Stimulated activated CD8-positive, alpha-beta memory T cell treated with anti-CD3 and anti-CD28 coated beads, Interleukin-12 subunit alpha, Interleukin-12 subunit beta, amount 100 ng/mL, for 1 hour (primary cell): ENCODE measurements around the gene SH3BP5.

Source experiments
- DNase-seq: peaks from one replicate; pipeline ENCODE4 v3.0.0-alpha.2; 2020; ENCODE audit warnings: low read depth

The SH3BP5 gene

DNA sequence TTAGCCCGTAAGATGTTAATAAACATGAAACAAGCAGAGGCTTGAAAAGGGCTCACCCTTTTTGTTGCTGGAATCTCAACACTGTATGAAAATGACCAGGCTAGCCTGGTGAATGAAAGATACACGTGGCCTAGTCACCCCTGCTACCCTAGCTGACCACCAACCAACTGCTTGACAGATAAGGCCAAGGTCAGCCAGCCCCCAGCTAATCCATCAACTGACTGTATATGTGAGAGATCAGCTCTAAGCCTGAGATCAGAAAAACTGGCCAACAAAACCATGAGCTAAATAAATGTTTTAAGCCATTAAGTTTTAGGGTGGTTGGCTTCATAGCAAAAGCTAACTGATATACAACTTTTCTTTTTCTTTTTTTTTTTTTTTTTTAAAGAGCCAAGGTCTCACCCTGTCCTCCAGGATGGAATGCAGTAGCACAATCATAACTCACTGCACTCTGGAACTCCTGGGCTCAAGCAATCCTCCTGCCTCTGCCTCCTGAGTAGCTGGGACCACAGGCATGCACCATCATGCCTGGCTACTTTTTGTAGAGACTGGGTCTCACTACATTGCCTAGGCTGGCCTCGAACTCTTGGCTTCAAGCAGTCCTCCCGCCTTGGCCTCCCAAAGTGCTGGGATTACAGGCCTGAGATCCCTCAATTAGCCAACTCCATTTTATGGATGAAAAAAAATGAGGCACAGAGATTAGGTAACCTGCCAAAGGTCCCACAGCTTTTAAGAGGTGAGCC lies 34.6 kb downstream of the SH3BP5 start:
- DNase-seq = no peak

DNA sequence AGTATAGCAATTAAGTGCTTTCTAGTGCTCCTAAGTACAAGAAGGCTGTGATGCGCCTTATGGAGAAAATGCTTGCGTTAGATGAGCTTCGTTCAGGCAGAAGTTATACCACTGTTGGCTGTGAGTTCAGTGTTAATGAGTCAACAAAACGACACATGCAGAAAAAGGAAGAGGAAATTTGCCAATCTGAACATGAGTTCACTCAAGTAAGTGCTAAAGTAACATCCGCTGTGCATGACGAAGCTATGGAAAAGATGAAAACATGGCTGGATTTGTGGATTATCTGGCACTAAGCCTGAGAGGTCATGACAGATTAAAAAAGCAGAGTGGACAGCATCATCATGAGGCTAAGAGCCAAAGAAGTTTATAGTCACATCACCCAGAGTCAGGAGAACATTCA lies 36.9 kb downstream of the SH3BP5 start:
- DNase-seq = no peak

DNA sequence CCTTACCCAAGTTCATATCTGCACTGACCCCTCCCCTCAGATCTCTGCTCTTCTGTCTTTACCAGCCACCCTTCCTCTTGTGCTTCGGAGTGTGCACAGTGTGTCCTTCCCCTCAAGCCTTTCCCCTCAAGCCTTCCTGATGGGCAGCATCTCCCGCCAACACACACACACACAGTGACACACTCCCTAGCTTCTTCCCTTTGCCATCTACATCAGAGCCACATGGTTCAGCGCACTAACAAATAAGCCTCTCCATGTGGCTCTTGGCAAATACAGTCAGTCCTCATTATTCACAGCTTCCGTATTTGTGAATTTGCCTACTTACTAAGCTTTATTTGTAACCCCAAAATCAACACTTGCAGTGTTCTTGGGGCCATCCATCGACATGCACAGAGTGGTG lies 37.5 kb downstream of the SH3BP5 start:
- DNase-seq = no peak

DNA sequence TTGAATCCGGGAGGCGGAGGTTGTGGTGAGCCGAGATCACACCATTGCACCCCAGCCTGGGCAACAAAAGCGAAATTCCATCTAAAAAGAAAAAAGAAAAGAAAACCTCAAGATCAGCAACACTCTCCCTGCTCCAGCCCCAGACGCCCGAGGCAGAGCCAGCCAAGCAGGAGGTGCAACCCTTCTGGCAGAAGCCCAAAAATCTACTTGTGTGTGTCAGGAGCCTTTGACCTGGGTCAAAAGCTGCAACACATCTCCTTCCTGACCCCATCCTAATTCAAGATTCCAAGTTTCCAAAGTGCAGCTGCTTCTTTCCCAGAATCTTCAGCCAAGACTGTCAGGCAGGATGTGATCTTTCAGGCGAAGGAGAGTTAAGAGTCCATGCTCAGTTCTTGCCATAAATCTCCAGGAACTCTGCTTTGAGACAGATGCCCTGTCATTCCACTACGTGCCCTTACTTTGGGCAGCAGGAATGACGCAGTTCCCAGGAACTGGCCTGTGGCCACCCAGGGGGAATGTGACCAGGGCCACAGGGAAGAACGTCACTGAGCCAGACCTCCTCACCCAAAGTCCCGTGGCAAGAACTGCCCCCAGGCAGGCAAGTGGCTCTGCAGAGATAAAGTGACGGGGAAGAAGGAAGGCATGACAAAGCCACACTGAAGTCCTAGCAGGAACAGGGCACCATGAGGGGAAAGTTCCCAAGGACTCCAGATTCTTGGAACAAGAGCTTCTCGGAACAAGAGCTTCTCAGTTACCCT lies 39.4 kb downstream of the SH3BP5 start:
- no peak for DNase-seq

DNA sequence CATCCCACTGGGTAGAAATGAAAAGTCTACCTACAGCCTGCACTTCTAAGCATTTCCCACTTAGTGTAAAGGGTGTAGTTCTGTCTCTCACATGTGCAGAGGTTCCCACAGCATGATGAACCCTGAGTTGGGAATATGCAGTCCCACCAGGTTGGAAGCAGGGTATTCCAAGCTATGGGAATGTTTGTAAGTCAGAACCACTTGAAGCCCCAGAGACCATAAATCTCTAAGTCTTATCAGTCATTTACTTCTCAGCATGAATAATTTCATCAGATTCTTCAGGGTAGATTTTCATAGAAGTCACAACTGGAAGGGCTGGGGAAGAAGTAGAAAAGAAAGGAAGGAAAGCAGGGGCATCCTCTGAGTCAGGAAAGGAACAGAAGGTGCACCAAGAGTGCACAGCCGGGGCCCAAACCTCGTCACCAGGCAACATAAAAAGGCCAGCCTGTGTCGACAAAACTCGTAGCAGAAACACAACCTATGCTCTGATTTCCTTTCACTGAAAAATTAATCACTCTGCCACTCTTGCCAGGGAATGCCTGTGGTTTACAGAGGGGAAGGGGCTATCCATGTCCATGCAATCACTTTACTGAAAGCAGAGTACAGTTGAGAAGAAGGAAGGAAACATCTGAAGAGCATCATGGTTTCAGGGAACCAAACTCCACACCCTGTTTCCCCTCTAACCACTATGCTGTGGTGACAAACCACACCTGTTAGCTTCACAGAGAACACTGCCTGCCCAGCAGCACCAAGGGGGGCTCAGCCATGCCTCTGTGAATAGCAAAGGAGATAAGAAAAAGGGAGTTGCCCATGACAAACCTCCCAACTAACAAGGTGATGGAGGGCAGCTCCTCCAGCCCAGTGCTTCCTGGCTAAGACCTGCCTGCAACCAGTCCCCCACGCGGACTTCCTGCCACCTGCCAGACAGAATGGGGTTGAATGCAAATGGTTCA lies 40.5 kb downstream of the SH3BP5 start:
- DNase-seq = peak; percentile 52

DNA sequence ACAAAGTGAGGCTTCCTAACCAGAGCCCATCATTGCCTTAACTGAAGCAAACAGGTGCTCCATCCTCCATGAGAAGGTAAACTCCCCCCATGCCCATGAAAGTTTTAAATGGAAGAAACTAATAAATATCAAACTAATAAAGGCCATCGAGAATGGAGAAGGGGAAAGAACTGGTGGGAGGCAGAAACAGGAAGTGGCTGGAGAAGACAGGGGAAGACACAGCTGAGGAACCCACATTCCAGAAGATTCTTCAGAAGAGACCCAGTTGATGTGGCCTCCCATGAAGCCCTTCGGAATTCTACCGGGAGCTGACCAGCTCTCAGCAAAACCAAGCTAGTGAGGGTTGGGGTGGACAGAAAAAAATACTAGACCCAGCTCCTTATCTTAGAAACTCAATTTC lies 41.6 kb downstream of the SH3BP5 start:
- DNase-seq = no peak

DNA sequence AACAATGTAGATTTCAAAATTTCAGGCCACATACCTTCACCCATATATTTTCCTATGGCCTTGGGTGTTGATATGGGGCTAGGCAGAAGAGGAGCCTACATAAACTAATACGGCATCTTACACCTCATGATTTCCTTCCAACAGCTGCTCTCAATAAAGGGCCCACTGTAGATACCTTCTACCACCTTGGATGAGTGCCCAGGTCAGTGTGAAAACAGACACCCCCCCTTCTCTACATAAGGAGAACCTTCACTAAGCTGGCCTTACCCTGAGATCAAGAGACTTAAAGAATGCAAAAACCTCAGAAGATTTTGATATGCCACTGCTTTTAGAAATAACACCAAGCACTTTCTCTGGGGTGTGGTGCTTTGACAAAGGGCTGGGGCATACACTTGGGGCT lies 42.7 kb downstream of the SH3BP5 start:
- DNase-seq = no peak

DNA sequence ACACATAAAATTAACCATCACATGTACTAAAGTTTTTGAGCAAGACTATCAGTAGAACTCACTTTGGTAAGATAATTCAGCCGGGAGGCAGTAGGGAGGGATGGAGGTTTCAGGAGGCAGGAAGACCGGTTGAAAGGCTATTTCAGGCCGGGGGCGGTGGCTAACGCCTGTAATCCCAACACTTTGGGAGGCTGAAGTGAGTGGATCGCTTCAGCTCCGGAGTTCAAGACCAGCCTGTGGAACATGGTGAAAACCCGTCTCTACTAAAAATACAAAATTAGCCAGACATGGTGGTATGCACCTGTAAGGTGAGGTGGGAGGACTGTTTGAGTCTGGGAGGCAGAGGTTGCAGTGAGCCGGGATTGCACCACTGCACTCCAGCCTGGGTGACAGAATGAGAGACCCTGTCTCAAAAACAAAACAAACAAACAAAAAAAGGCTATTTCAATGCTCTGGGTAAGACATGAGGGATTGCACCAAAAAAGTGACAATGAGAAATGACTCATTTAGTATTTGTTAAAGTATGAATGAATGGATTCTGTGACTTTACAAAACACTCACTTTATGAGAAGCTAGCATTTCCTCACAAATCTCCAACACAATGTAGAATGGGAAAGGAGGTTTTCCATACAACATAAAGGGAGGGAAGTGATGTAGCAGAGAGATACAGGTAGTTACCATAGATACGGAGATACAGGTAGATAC lies 43.9 kb downstream of the SH3BP5 start:
- no peak for DNase-seq

DNA sequence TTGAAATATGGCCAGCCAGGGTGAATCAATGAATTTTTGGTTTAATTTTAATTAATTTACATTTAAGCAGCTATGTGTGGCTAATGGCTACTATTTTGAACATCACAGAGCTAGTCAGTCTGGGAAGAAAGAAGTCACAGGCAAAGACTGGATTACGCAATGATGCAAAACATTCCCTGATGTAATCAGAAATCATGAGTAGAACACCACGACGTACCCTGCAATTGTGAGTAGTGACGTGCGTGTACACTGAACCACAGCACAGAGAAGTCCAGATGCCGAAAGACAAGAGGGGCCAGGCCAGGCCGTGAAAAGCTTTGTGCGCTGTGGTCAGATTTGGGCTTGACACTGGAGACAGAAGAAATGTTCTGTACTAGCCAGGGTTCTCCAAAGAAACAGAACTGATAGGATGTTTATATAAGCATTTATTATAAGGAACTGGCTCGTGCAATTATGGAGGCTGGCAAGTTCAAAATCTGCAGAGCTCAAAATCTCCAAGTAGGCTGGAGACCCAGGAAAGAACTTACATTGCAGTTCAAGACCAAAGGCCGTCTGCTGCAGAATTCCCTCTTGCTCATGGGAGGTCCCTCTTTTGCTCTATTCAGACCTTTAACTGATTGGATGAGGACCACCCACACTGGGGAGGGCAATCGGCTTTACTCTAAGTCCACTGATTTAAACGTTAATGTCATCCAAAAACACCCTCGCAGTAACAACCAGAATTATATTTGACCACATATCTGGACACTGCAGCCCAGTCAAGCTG lies 44.6 kb downstream of the SH3BP5 start:
- no peak for DNase-seq

DNA sequence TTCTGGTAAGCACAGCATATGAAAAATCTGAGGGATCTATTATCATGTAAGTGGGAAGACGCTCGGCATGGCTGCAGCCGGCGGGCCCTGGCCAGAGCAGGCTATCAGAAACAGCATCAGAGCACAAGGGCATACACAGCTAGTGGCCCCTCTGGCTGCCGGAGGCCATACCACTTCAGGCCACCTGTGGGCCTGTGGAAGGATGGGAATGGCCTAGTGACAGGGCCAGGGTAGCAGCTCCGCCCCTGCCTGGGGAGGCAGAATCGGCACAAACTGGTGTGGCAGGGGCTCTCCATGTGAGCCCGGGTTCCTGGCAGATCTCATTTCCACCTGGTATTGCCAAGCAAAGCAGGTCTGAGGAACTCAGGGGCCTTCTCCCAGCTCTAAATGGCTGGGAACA lies 46.4 kb downstream of the SH3BP5 start:
- no peak for DNase-seq

DNA sequence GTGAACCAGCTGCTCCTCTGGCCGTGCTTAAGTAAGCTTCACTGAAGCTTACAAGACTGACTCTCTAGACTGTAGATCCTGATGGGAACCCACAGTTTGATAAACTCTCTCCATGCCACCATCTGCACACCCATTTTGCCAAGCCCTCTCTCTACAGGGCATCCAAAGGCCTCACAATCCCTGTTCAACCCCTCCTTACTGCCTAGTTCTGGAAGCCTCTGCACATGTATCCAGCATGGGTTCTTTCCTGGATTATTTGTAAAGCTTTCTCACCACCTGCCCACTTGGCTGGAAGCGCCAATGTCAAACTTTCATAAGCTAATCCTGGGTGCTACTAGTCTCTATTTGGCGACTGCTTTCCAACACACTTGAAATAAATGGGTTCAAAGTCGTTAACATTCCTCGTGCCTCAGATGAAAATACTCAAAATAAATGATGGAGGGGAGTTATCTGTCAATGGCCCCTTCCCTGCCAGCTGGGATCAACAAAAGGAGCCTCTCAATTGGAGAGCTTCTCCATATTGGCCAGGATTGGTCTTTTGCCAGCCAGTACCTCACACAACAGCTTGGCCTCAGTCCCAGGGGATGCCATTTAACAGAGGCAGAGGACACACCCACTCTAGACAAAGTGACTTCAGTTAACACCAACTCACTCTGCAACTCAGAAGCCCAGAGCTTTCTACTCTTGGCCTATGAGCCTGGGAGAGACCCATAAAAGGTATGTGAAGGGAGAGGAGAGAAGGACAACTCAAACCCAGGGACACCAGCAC lies 48.1 kb downstream of the SH3BP5 start:
- no peak for DNase-seq

DNA sequence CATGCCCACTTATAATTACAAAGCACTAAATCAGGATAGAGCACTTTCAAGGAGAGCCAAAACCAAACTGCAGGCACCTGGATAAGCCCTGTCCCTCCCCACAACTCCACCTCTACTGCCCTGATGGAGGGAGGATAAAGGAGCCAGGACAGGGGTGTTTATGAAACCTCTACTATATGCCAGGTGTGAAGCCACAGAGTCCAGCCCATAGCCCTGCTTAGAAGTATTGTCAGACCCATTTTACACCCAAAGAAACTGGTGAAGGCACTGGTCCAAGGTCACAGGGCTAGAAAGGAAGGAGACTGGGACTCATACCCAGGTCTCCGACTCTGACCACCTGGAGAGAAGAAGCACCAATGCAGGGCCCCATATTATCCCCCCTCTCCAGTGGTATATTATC lies 48.7 kb downstream of the SH3BP5 start:
- no peak for DNase-seq

DNA sequence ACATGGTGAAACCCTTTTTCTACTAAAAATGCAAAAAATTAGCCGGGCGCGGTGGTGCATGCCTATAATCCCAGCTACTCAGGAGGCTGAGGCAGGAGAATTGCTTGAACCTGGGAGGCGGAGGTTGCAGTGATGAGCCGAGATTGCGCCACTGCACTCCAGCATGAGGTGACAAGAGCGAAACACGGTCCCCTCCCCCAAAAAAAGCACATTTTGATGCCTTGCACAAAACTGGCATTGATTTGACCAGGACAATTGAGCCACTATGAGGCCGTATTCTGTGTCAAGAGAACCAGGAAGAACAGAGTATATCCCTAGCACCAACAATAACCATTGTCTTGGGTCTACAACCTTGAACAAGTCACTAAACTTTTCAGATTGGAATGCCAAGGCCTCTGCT lies 50.6 kb downstream of the SH3BP5 start:
- DNase-seq = no peak

DNA sequence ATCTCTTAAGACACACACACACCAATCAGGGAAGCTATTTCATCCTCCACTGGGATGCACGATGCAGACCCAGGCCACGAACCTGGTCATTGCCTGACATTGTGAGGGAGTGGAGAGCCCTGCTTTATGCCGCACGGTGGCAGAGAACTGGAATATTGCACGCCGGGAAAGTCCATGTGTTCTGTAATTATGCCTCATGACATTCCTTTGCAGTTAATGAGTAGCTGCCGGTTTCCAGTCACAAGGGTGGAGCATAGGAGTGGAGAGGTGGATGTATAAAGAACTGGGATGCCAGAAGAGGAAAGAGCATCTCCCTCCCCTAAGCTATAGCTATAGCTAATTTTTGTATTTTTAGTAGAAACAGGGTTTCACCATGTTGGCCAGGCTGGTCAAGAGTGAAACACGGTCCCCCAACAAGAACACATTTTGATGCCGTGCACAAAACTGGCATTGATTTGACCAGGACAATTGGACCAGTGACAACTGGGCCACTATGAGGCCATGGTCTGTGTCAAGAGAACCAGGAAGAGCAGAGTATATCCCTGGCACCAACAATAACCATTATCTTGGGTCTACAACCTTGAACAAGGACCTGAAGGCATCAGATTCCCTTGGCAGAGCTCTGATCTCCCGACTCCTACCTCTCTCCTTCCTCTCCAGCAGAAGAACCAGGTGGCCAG lies 51.4 kb downstream of the SH3BP5 start:
- no peak for DNase-seq

DNA sequence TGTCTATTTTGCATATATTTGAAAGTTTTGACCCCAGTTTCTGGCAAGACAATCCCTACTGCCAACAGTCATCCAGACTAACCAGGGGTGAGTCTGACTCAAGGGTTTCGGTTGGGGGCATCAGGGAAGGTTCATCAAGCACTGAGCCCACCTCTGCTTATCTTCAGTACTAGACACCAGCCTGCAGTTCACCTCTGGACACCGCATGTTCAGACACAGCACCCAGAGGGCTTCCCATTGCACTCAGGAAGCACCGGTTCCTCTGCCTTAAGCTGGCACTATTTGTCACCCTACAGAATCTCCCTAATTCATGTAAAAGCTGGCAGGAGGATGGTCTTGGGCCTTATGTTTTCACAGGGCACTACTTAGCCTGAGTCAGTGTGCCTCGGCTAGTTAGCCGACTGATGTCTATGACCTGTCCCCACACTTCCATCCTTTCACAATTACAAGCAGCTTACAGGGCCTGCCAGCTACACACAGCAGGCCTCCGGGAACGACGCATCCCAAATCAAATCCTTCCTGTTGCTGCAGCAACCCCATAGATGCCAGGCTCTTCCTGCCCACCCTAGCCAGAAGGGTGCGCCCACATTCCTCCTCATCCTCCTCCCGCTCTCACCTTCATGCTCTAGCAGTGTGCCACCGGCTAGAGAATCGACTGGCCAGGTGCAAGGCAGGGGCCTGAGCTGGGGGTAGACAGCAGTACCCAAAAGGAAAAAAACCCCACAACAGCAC lies 52.5 kb downstream of the SH3BP5 start:
- no peak for DNase-seq

DNA sequence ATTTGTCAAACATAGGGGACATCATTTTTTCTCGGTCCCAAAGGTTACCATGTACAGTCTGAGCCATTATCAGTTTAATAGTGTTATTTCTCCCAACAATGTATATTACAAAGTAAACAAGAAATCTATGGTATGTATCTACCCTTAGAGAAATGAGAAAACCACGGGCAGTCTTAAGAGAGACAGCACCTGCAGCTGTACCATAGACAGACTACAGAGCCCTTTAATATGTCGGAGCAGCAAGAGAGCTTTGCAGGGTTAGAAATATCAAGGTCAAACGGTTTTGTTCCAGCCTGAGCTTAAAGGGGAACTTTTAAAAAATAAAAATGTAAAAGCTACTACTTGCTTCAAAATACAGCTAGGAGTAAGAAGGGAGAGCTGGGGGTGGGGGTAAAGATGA lies 53.2 kb downstream of the SH3BP5 start:
- no peak for DNase-seq

DNA sequence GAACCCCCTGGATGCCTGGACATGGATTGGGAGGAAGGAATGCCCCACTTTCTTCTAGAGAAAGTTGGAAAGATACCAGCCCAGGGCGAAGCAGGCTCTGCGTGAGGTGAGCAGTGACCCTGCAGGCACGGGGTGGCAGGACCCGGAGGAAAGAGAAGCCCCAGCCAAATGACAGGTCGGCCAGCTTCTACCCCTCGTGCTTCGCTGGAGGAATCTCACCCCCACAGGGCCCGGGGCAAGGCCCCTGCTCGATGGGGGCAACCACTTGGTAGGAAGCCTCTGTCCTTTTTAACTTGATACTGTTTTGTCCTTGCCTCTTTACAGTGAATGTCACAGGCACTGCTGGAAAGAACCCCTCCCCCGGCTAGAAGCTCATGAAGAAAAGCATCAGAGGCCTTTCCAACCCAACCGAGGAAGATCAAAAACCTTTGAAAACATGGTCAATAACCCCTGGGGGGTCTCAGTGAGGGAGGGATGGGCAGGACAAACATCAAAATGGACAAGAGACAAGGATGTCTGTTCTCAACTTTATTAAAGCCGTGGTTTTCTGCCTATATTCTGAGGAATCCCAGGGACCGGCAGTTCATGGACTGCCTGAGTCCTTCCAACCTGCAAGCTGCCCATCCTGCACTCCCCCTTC lies 54.4 kb downstream of the SH3BP5 start:
- DNase-seq = no peak

DNA sequence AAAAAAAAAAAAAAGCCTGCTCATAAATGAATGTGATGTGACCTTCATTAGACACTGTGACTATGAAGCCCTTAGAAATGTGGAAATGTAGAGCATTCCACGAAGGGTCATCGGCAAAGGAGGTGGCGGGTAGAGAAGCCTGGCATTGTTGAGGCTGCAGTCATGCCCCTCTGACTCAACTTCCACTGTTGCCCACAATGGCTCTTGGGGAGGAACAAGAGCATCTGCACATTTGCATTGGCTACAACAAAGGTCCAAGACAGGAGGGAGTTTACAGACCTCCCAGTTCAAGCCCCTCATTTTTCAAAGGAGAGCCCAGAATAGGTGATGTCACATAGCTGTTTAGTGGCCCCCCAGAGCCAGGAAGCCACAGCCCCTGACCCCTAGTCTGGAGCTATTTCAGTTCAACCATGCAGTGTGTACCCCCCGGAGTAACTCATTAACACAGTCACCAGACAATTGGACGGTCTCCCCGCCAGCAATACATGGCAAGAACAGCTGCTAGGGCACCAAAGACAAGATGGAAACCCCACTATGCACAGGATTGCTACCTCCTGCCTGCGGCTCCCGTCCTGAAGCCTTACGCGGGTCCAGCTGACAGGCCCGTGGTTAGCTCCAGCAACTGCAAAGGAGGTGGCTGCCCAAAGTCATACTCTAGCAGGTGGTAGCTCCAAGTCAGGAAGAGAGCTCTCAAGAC lies 56.2 kb downstream of the SH3BP5 start:
- DNase-seq = no peak
